Effector memory CD4-positive, alpha-beta T cell (primary cell): ENCODE results near the gene KIRREL1.

Experiments
- DNase-seq, 3 donors: peaks; one replicate each; pipeline ENCODE4 v3.0.0-alpha.2; 2020
- H3K27ac ChIP-seq: 2 replicates; pipeline ENCODE4 v1.7.0; 2013; ENCODE audit warnings: mild to moderate bottlenecking, low read length, moderate library complexity; ENCODE audit not compliant: insufficient read depth, poor library complexity, severe bottlenecking
- H3K27me3 ChIP-seq: replicated peaks from 2 replicates; pipeline ENCODE4 v1.7.0; 2013; ENCODE audit warnings: mild to moderate bottlenecking, low read length; ENCODE audit not compliant: insufficient read depth, control insufficient read depth, poor library complexity, severe bottlenecking
- H3K36me3 ChIP-seq: 2 replicates; pipeline ENCODE4 v1.7.0; 2013; ENCODE audit warnings: mild to moderate bottlenecking, low read length, moderate library complexity; ENCODE audit not compliant: control insufficient read depth, insufficient read depth
- H3K4me1 ChIP-seq: 2 replicates; pipeline ENCODE4 v1.7.0; 2013; ENCODE audit warnings: low read length, mild to moderate bottlenecking; ENCODE audit not compliant: control insufficient read depth, insufficient read depth, poor library complexity, severe bottlenecking
- H3K4me3 ChIP-seq: 2 replicates; pipeline ENCODE4 v1.7.0; 2013; ENCODE audit warnings: low read length, low read depth, mild to moderate bottlenecking; ENCODE audit not compliant: insufficient read depth, poor library complexity, severe bottlenecking
- H3K9me3 ChIP-seq: 2 replicates; pipeline ENCODE4 v1.7.0; 2013; ENCODE audit warnings: mild to moderate bottlenecking, low read length, moderate library complexity; ENCODE audit not compliant: control insufficient read depth

Gene KIRREL1

DNA sequence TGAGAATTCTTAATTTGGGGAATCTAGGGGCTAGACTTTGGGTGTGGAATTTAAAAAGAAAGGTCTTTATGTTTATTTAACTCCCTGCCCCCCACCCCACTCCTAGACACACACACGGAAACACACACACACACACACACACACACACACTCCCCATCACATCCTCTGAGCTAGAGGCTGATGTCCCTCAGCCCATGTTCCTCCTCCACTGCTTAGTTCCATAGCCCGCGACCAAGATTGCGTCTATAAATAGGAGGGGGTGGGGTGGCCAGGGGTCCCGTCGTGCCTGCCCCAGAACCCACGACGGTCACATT, 655 bp upstream of the KIRREL1 start:
- H3K27me3 ChIP-seq, result peaks cover 15% of the 10 kb centered on the region
- no peaks in the 10 kb centered on the region for H3K36me3 ChIP-seq
- DNase-seq, result no peak
- H3K4me3 ChIP-seq, result no peak overlapping the region
- peaks cover 7% of the 10 kb centered on the region for H3K4me1 ChIP-seq
- H3K9me3 ChIP-seq, result no peaks in the 10 kb centered on the region
- no peak overlapping the region for H3K27ac ChIP-seq

DNA sequence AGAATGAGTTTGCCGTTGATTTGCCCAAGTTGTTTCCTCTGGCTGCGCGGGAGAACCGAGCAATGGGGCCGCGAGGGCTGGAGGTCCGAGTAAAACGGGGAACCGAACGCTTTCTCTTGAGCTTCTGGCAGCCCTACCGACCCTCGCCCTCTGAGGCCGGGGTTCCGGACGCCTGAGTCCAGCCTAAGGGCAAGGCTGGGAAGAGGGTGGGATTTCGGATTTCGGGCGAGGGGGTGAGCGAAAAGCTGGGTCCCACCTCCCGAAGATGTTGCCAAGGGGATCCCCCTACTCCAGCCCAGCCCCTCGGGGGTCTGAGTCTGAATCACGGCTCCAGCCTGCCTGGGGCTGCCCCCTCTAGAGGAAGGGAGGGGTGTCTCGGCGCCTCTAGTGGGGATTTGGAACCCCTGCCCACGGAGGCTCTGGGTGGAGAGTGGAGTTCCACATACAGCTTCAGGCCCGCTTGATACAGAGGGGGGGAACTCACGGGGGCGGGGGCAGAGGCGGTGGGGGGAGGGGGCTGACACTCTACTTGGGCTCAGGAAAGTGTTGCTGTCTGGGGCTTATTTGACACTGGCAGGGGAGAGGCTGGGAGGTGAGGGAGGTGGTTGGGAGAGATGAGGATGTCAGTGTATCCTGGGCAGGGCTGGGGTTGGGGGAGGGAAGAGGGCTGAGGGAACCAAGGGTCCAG, 617 bp downstream of the KIRREL1 start:
- DNase-seq, result no peak
- peaks cover 7% of the 10 kb centered on the region for H3K4me1 ChIP-seq
- H3K36me3 ChIP-seq, result no peaks in the 10 kb centered on the region
- H3K27me3 ChIP-seq, result peaks cover 15% of the 10 kb centered on the region
- H3K4me3 ChIP-seq, result no peak overlapping the region
- H3K27ac ChIP-seq, result no peak overlapping the region
- H3K9me3 ChIP-seq, result no peaks in the 10 kb centered on the region

DNA sequence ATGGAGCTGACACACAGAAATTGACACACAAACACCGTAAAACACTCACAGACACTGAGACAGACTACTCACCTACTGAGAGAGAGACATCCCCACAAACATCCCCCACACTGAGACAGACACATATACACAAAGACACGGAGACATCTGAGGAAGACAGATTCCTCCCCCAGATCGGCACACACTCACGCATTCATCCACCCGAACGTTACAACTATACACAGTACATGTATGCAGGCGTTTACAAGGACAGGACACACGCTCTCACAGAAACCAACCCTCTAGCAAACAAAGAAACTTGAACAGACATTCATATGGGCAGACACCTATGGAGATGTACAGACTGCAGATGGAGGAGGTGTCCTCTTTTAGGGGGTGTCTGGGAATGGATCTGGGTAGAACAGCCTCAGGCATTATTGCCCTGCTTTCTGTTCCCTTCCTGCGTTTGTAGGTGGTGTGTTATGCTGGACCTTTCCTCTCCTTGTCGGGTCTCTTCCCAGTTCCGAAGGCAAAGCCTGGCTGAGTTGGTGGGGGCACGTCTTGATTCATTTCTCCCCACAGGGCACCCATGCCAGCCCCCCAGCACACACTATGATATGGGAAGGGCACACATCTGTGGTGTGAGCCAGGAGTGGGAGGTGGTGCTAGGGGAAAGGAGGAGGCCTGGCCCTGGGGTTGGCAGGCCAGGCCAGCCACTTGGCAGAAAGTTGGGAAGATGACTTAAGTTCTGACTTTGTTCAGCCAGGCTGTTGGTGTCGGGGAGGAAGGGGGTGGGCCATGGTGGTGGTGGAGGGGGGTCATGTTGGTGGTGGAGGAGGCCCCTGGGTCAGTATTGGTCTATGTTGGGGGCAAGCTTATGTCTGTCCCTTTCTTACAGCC, 1.5 kb downstream of the KIRREL1 start:
- no peak for DNase-seq
- Histone ChIP-seq H3K4me3 (no peak overlapping the region), H3K27ac (no peak overlapping the region), H3K27me3 (peaks cover 15% of the 10 kb centered on the region), H3K4me1 (peaks cover 7% of the 10 kb centered on the region), H3K36me3 (no peaks in the 10 kb centered on the region), H3K9me3 (no peaks in the 10 kb centered on the region)

DNA sequence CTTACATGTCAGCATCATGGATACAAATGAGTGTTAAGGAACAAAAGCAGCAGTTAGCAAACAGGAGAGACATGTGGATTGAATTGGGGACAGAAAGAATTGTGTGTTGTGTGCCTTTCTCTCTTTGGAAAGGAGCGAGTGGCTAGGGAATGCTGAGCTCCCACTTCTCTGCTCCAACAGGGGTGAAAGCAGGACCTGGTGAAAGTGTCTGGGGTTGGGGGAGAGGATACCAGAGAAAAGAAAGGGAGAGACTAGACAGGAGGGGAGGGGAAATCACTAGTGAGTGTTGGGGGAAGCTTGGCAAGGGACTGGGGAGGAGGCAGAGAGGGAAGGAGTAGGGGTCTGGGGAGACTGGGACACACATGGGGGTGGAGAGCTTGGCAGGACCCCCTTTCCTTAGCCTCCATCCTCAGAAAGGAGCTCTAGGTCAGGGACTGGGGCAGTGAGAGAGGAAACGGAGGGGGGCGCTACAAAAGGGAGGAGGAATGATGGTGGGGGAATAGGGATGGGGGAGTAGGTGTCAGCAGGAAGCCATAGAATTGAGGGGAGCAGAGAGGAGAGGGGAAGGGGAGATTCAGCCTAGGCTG, 2.2 kb downstream of the KIRREL1 start:
- H3K4me3 ChIP-seq, result no peak overlapping the region
- H3K36me3 ChIP-seq, result no peaks in the 10 kb centered on the region
- DNase-seq, result no peak
- H3K4me1 ChIP-seq, result peaks cover 7% of the 10 kb centered on the region
- no peak overlapping the region for H3K27ac ChIP-seq
- H3K27me3 ChIP-seq, result peaks cover 15% of the 10 kb centered on the region
- H3K9me3 ChIP-seq, result no peaks in the 10 kb centered on the region

DNA sequence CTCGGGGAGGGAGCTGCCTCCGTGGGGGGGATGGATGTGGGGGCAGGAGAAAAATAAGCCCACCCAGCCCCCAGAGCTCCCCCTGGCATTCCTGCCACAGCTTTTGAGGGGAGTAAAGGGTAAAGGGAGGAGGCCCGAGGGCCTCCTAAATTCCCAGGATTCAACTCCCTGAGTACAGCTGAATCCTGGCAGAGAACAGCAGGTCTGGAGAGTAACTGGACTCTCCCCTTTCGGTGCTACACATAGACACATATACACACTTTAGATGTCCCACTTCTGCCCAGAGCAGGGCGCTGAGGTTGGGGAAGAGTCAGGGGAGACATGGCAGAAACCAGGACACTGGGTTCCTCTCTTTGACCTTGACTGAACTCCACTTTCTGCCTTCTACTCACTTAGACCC, 3.0 kb downstream of the KIRREL1 start:
- H3K4me1 ChIP-seq, result peaks cover 7% of the 10 kb centered on the region
- no peak for DNase-seq
- H3K36me3 ChIP-seq, result no peaks in the 10 kb centered on the region
- no peak overlapping the region for H3K27ac ChIP-seq
- peaks cover 15% of the 10 kb centered on the region for H3K27me3 ChIP-seq
- H3K4me3 ChIP-seq, result no peak overlapping the region
- no peaks in the 10 kb centered on the region for H3K9me3 ChIP-seq

DNA sequence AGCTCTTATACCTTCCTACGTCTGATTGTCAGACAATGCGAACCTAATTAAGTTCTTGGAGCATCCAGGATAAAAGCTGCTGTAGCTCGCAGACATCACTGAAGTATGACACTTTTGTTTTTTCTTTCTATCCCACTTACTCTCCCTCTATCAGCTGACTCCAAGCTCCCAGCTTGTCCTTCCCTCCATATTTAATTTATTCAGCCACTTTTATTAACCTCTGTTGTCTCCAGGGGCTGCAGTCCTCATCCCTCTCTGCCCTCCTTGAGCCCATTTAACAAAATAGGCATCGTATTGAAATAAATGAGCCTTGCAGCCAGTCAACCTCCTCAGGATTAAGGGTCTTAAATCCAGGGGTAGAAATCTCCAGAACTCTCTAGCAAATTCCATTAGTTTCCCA, 7.1 kb downstream of the KIRREL1 start:
- H3K4me3 ChIP-seq, result no peak overlapping the region

DNA sequence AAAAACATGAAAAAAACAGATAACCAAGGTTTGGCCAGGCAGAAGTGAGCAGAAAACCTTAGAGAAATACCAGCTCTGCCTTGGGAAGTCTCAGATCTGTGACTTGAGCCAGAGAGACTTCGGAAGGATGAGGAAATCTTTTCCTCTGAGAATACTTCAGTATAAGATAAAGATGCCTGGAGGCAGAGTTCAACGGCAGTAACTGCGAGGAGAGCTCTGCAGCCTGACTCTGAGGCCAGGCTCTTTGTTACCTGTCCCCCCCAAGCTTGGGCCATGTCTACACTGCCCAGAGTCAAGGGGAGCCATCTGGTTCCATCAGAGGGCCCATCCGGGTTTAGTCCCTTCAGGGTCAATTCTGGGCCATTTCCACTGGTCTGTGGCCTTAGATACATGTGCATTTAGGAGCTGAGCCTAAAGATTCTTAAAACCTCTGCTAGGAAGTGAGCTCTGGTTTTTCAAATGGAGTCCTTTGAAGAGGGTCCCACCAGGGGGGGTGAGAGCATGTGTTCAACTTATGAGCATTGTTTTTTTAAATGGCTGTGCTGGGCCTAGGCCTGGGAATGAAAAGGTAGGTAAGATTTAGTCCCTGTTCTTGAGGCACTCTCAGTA, 8.7 kb downstream of the KIRREL1 start:
- H3K4me3 ChIP-seq, result no peak overlapping the region
- DNase-seq, result no peak
- no peak overlapping the region for H3K27ac ChIP-seq
- H3K9me3 ChIP-seq, result no peaks in the 10 kb centered on the region
- no peaks in the 10 kb centered on the region for H3K36me3 ChIP-seq
- no peaks in the 10 kb centered on the region for H3K4me1 ChIP-seq
- H3K27me3 ChIP-seq, result no peaks in the 10 kb centered on the region

More for the DNA sequence above, 7.1 kb downstream of the KIRREL1 start:
- H3K36me3 ChIP-seq, result no peaks in the 10 kb centered on the region
- H3K27me3 ChIP-seq, result no peaks in the 10 kb centered on the region
- no peaks in the 10 kb centered on the region for H3K9me3 ChIP-seq
- H3K4me1 ChIP-seq, result no peaks in the 10 kb centered on the region
- H3K27ac ChIP-seq, result no peak overlapping the region
- DNase-seq, result no peak

DNA sequence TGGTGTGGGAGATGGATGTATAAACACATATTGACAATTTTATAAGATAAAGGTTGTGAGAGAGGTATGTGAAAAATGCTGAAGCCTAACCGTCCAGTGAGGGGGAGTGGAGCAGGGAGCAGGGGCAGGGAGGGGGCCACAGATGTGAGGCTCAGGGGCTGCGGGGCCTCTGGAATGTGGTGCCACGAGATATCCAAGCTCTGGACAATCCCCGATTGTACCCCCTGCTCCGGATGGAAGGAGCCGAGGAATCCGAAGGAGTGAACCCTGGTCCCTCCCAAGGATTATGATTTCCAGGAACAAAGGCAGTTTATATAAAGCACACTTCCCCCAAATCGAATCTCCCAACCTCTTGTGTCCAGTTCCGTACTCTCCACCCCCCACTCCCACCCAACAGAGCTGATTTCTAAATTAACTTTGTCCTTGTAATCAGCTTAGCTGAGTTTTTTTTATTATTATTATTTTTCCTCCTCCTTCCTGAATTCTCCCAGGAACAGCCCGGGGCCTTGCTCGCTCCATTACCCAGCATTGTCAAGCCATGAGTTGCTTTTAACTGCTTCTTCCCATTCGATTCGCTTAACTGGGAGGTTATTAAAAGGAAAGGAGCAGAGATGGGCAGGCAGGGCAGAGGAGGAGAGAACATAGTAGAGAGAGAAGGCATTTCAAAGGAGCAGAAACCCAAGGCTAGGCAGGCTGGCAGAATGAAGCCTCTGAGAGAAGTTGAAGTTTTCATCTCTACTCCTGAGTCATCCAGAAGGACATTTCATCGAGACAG, 9.4 kb downstream of the KIRREL1 start:
- H3K4me1 ChIP-seq, result no peaks in the 10 kb centered on the region
- H3K36me3 ChIP-seq, result no peaks in the 10 kb centered on the region
- no peak for DNase-seq
- H3K4me3 ChIP-seq, result no peak overlapping the region
- no peak overlapping the region for H3K27ac ChIP-seq
- H3K9me3 ChIP-seq, result no peaks in the 10 kb centered on the region
- H3K27me3 ChIP-seq, result no peaks in the 10 kb centered on the region

DNA sequence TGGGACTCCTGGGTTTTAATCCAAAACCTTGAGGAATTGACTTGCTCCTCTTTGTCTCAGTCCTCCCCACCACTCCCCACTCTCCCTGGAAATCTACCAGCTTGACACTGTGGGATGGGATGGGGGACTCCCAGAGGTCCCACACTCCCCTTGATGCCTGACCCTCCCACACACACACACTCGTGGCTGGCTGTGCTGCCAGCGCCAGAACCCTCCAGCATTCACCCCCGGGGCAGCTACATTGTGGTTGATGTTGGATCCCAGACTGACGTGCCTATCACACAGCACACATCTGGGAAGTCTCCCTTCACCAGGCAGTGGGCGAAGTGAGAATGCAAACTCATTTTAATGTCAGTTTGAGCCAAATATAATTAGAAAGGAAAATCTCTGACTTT, 10.0 kb downstream of the KIRREL1 start:
- H3K27me3 ChIP-seq, result no peaks in the 10 kb centered on the region
- H3K9me3 ChIP-seq, result no peaks in the 10 kb centered on the region
- H3K4me3 ChIP-seq, result no peak overlapping the region
- no peaks in the 10 kb centered on the region for H3K36me3 ChIP-seq
- no peak for DNase-seq
- H3K4me1 ChIP-seq, result no peaks in the 10 kb centered on the region
- no peak overlapping the region for H3K27ac ChIP-seq
